Skeletal muscle tissue (tissue), 4 donors: Measurements from ENCODE around the gene TCOF1. TPM values are rescaled to one million over a fixed set of nuclear protein-coding genes. Genes with fewer than 3 reads are reported as not detected.

Experiments used
- H3K27ac ChIP-seq: one replicate; pipeline ENCODE4 v1.7.0; 2013; ENCODE audit warnings: mild to moderate bottlenecking, low read depth, low read length, inconsistent platforms
- H3K27me3 ChIP-seq, 3 donors: one replicate each; pipeline ENCODE4 v1.7.0; 2013; ENCODE audit warnings: low read length in 3 of 3; ENCODE audit not compliant: control insufficient read depth in 3 of 3, insufficient read depth in 3 of 3
- H3K36me3 ChIP-seq, 3 donors: one replicate each; pipeline ENCODE4 v1.7.0; 2013; ENCODE audit warnings: low read length in 3 of 3; ENCODE audit not compliant: control insufficient read depth in 3 of 3, insufficient read depth in 3 of 3
- H3K4me1 ChIP-seq, 3 donors: one replicate each; pipeline ENCODE4 v1.7.0; 2013; ENCODE audit warnings: low read length in 3 of 3, mild to moderate bottlenecking in 3 of 3; ENCODE audit not compliant: control insufficient read depth in 3 of 3, insufficient read depth in 3 of 3
- H3K4me3 ChIP-seq, 3 donors: one replicate each; pipeline ENCODE4 v1.7.0; 2013; ENCODE audit warnings: low read length in 3 of 3
- H3K9ac ChIP-seq, 3 donors: one replicate each; pipeline ENCODE4 v1.7.0; 2013; ENCODE audit warnings: low read length in 3 of 3, mild to moderate bottlenecking in 3 of 3, moderate library complexity in 2 of 3, low read depth in 1 of 3
- H3K9me3 ChIP-seq, 3 donors: one replicate each; pipeline ENCODE4 v1.7.0; 2013; ENCODE audit warnings: low read length in 3 of 3; ENCODE audit not compliant: control insufficient read depth in 3 of 3
- total RNA-seq: library from RNA; depleted of rRNA; stranded (reverse); fragments of >200 nt; gene quantifications from one replicate; pipeline ENCODE4 v1.2.3, GENCODE V29; 2014
- donor health status: Osteomylitis.

Gene TCOF1
- total RNA-seq, 1 donor from 2014 or later: 7.3 TPM

- peaks cover 44 to 47% (median 46%) of the 10 kb centered on the region in 3 donors for H3K36me3 ChIP-seq
- H3K27me3 ChIP-seq: no peaks in the 10 kb centered on the region
- no peak overlapping the region for H3K4me3 ChIP-seq
- H3K9me3 ChIP-seq: peaks cover 0 to 3% (median 0%) of the 10 kb centered on the region in 3 donors
- H3K4me1 ChIP-seq: peaks cover 21 to 39% (median 28%) of the 10 kb centered on the region in 3 donors
- no peak overlapping the region for H3K9ac ChIP-seq
- H3K27ac ChIP-seq: no peak overlapping the region
Measured at GRCh38 chr5:150446583-150446982, 89.1 kb downstream of the TCOF1 start.

- peak overlapping the region in 1 of 3 donors; percentile 96 for H3K9ac ChIP-seq
- peaks cover 16 to 33% (median 22%) of the 10 kb centered on the region in 3 donors for H3K4me1 ChIP-seq
- H3K27ac ChIP-seq: no peak overlapping the region
- peaks cover 44 to 47% (median 46%) of the 10 kb centered on the region in 3 donors for H3K36me3 ChIP-seq
- H3K4me3 ChIP-seq: no peak overlapping the region
- H3K9me3 ChIP-seq: peaks cover 0 to 3% (median 0%) of the 10 kb centered on the region in 3 donors
- H3K27me3 ChIP-seq: no peaks in the 10 kb centered on the region
Measured at GRCh38 chr5:150447188-150447587, 89.7 kb downstream of the TCOF1 start.

GRCh38 chr5:150448334-150448733 lies 90.8 kb downstream of the TCOF1 start:
- peaks cover 0 to 3% (median 0%) of the 10 kb centered on the region in 3 donors for H3K9me3 ChIP-seq
- peaks cover 43 to 44% (median 44%) of the 10 kb centered on the region in 3 donors for H3K36me3 ChIP-seq
- peak overlapping the region; percentile 77 to 97 (median 87) for H3K4me3 ChIP-seq
- peaks cover 12 to 29% (median 17%) of the 10 kb centered on the region in 3 donors for H3K4me1 ChIP-seq
- peak overlapping the region; percentile 82 to 96 (median 90) for H3K9ac ChIP-seq
- H3K27ac ChIP-seq: peak overlapping the region; percentile 93
- H3K27me3 ChIP-seq: no peaks in the 10 kb centered on the region

- peak overlapping the region; percentile 93 for H3K27ac ChIP-seq
- no peaks in the 10 kb centered on the region for H3K27me3 ChIP-seq
- peaks cover 36 to 37% (median 37%) of the 10 kb centered on the region in 3 donors for H3K36me3 ChIP-seq
- peaks cover 0 to 3% (median 0%) of the 10 kb centered on the region in 3 donors for H3K9me3 ChIP-seq
- H3K4me1 ChIP-seq: peaks cover 12 to 28% (median 16%) of the 10 kb centered on the region in 3 donors
- peak overlapping the region; percentile 77 to 97 (median 87) for H3K4me3 ChIP-seq
- peak overlapping the region; percentile 82 to 96 (median 90) for H3K9ac ChIP-seq
Measured at GRCh38 chr5:150448952-150449516, 91.5 kb downstream of the TCOF1 start.

Other genes starting within 250 kb of the TCOF1 start
- 86.6 TPM for gene PDGFRB, start 201.9 kb upstream of the TCOF1 start, total RNA-seq
- gene CDX1, start 190.9 kb upstream of the TCOF1 start, total RNA-seq: not detected
- not detected for gene SLC6A7, start 167.6 kb upstream of the TCOF1 start, total RNA-seq
- gene CAMK2A, start 67.9 kb upstream of the TCOF1 start, total RNA-seq: 45.9 TPM
- gene ARSI, start 54.8 kb upstream of the TCOF1 start, total RNA-seq: 9.9 TPM
- 63.2 TPM for gene CD74, start 55.2 kb downstream of the TCOF1 start, total RNA-seq
- gene RPS14, start 92.0 kb downstream of the TCOF1 start, total RNA-seq: 6,829 TPM
- gene NDST1, start 150.4 kb downstream of the TCOF1 start, total RNA-seq: 19.3 TPM